H9 (cell line): ENCODE data around the gene SMCHD1. TPM values are rescaled to one million over a fixed set of nuclear protein-coding genes. Genes with fewer than 3 reads are reported as not detected.

Experiments
- DNase-seq: peaks from one replicate; pipeline ENCODE4 v3.0.0-alpha.2; 2017
- H2AFZ ChIP-seq: one replicate; pipeline ENCODE4 v1.6.1; 2013; ENCODE audit warnings: mild to moderate bottlenecking, low read length, control low read depth, moderate library complexity
- H2AK5ac ChIP-seq: 2 replicates; pipeline ENCODE4 v1.6.1; 2013; ENCODE audit warnings: low read length, control low read depth, mixed read lengths; ENCODE audit not compliant: insufficient read length
- H2BK120ac ChIP-seq: one replicate; pipeline ENCODE4 v1.6.1; 2013; ENCODE audit warnings: low read depth, mild to moderate bottlenecking, low read length, control low read depth, inconsistent platforms; ENCODE audit not compliant: poor library complexity, severe bottlenecking
- H2BK12ac ChIP-seq: 2 replicates; pipeline ENCODE4 v1.6.1; 2013; ENCODE audit warnings: low read length, control low read depth, mixed read lengths, low read depth; ENCODE audit not compliant: insufficient read length
- H2BK15ac ChIP-seq: 2 replicates; pipeline ENCODE4 v1.6.1; 2013; ENCODE audit warnings: low read depth, low read length, control low read depth
- H2BK20ac ChIP-seq: one replicate; pipeline ENCODE4 v1.6.1; 2013; ENCODE audit warnings: low read depth, mild to moderate bottlenecking, low read length, control low read depth, inconsistent platforms; ENCODE audit not compliant: poor library complexity, severe bottlenecking
- H2BK5ac ChIP-seq: 2 replicates; pipeline ENCODE4 v1.6.1; 2013; ENCODE audit warnings: low read length, control low read depth, mixed read lengths; ENCODE audit not compliant: insufficient read length
- H3K14ac ChIP-seq: 2 replicates; pipeline ENCODE4 v1.6.1; 2013; ENCODE audit warnings: low read length, control low read depth; ENCODE audit not compliant: insufficient read depth
- H3K18ac ChIP-seq: 2 replicates; pipeline ENCODE4 v1.6.1; 2013; ENCODE audit warnings: low read depth, mild to moderate bottlenecking, mixed read lengths, low read length, control low read depth; ENCODE audit not compliant: insufficient read length
- H3K23ac ChIP-seq: 2 replicates; pipeline ENCODE4 v1.6.1; 2013; ENCODE audit warnings: low read length, control low read depth, mixed read lengths, low read depth; ENCODE audit not compliant: insufficient read length
- H3K23me2 ChIP-seq: 2 replicates; pipeline ENCODE4 v1.6.1; 2013; ENCODE audit warnings: low read depth, mild to moderate bottlenecking, mixed read lengths, low read length, control low read depth; ENCODE audit not compliant: insufficient read length, poor library complexity, severe bottlenecking
- H3K27ac ChIP-seq: 2 replicates; pipeline ENCODE4 v1.5.1; 2013; ENCODE audit warnings: low read length, control low read depth, mixed read lengths, low read depth; ENCODE audit not compliant: insufficient read length
- H3K27me3 ChIP-seq: 2 replicates; pipeline ENCODE4 v1.6.1; 2013; ENCODE audit warnings: low read length, control low read depth, inconsistent platforms; ENCODE audit not compliant: insufficient read depth
- H3K4ac ChIP-seq: 2 replicates; pipeline ENCODE4 v1.6.1; 2013; ENCODE audit warnings: low read depth, mild to moderate bottlenecking, control low read depth, inconsistent platforms, low read length, moderate library complexity
- H3K4me1 ChIP-seq: 2 replicates; pipeline ENCODE4 v1.6.1; 2013; ENCODE audit warnings: low read length, control low read depth, inconsistent platforms; ENCODE audit not compliant: insufficient read depth
- H3K4me2 ChIP-seq: 2 replicates; pipeline ENCODE4 v1.6.1; 2013; ENCODE audit warnings: low read length, control low read depth, mixed read lengths; ENCODE audit not compliant: insufficient read length, insufficient read depth
- H3K56ac ChIP-seq: 2 replicates; pipeline ENCODE4 v1.6.1; 2013; ENCODE audit warnings: low read depth, mild to moderate bottlenecking, mixed read lengths, low read length, control low read depth; ENCODE audit not compliant: insufficient read length
- H3K79me1 ChIP-seq: 2 replicates; pipeline ENCODE4 v1.6.1; 2013; ENCODE audit warnings: low read depth, mild to moderate bottlenecking, moderate library complexity, low read length, control low read depth, inconsistent platforms; ENCODE audit not compliant: insufficient read depth, poor library complexity, severe bottlenecking
- H3K79me2 ChIP-seq: 2 replicates; pipeline ENCODE4 v1.6.1; 2013; ENCODE audit warnings: low read length, control low read depth, inconsistent platforms; ENCODE audit not compliant: insufficient read depth
- H3K9ac ChIP-seq: 2 replicates; pipeline ENCODE4 v1.6.1; 2013; ENCODE audit warnings: low read length, control low read depth, mixed read lengths; ENCODE audit not compliant: insufficient read length; ENCODE audit errors: extremely low read depth
- H3K9me3 ChIP-seq: one replicate; pipeline ENCODE4 v1.6.1; 2013; ENCODE audit warnings: low read depth, low read length, inconsistent platforms; ENCODE audit not compliant: control insufficient read depth
- H3T11ph ChIP-seq: one replicate; pipeline ENCODE4 v1.6.1; 2013; ENCODE audit warnings: mild to moderate bottlenecking, low read length, control low read depth, inconsistent platforms
- H4K20me1 ChIP-seq: one replicate; pipeline ENCODE4 v1.6.1; 2013; ENCODE audit not compliant: control insufficient read depth, insufficient read length, insufficient read depth
- H4K5ac ChIP-seq: 2 replicates; pipeline ENCODE4 v1.6.1; 2013; ENCODE audit warnings: low read depth, mild to moderate bottlenecking, mixed read lengths, low read length, control low read depth; ENCODE audit not compliant: insufficient read length
- H4K8ac ChIP-seq: replicated peaks from 2 replicates; pipeline ENCODE4 v1.6.1; 2013; ENCODE audit warnings: low read length, control low read depth, mixed read lengths, low read depth; ENCODE audit not compliant: insufficient read length
- H4K91ac ChIP-seq: 2 replicates; pipeline ENCODE4 v1.6.1; 2013; ENCODE audit warnings: low read depth, mild to moderate bottlenecking, moderate library complexity, mixed read lengths, low read length, control low read depth; ENCODE audit not compliant: insufficient read length
- H3K27ac Mint-ChIP-seq, 3 experiments: 2 replicates in 2 of 3; 3 replicates in 1 of 3; pipeline ENCODE4 v1.8.0; 2020 to 2021; ENCODE audit warnings: mixed read lengths in 3 of 3, mild to moderate bottlenecking in 1 of 3, moderate library complexity in 1 of 3
- H3K27me3 Mint-ChIP-seq: 2 replicates; pipeline ENCODE4 v1.8.0; 2021; ENCODE audit warnings: low read depth, mild to moderate bottlenecking, moderate library complexity, mixed read lengths
- H3K36me3 Mint-ChIP-seq, 3 experiments: 2 replicates in 2 of 3; 3 replicates in 1 of 3; pipeline ENCODE4 v1.8.0; 2020 to 2021; ENCODE audit warnings: low read depth in 3 of 3, mixed read lengths in 3 of 3; ENCODE audit not compliant: insufficient read depth in 1 of 3
- H3K4me1 Mint-ChIP-seq, 2 experiments: 2 replicates each; pipeline ENCODE4 v1.8.0; 2020; ENCODE audit warnings: mixed read lengths in 2 of 2
- H3K4me3 Mint-ChIP-seq, 2 experiments: 2 replicates in 1 of 2; 3 replicates in 1 of 2; pipeline ENCODE4 v1.8.0; 2020 to 2021; ENCODE audit warnings: mild to moderate bottlenecking in 2 of 2, mixed read lengths in 2 of 2, moderate library complexity in 1 of 2
- H3K9me3 Mint-ChIP-seq, 2 experiments: 2 replicates in 1 of 2; 3 replicates in 1 of 2; pipeline ENCODE4 v1.8.0; 2020; ENCODE audit warnings: mild to moderate bottlenecking in 2 of 2, mixed read lengths in 2 of 2, moderate library complexity in 1 of 2
- CTCF ChIP-seq: fragments of 200-600 bp; sonication (generic); conservative IDR thresholded peaks from 3 replicates; pipeline ENCODE4 v1.8.0; 2021; ENCODE audit warnings: antibody characterized with exemption, mild to moderate bottlenecking
- WGBS: extraction: QIAGEN DNeasy Blood & Tissue Kit; methylation state at CpG from one replicate; pipeline ENCODE4 v1.1.7; 2013; ENCODE audit warnings: missing lambda C conversion rate, low lambda C conversion rate, mixed read lengths; ENCODE audit not compliant: insufficient read length; ENCODE audit errors: extremely low coverage; 5-methylcytosine and 5-hydroxymethylcytosine counted together
- total RNA-seq: library from RNA; stranded (reverse); gene quantifications from 2 replicates; pipeline ENCODE4 v1.2.1, GENCODE V29; 2021

Gene SMCHD1
- total RNA-seq, 1 experiment from 2014 or later: 53.5 TPM

GRCh38 chr18:2824865-2825264, 169.3 kb downstream of the SMCHD1 start:
- H3K27me3 ChIP-seq: no peaks in the 10 kb centered on the region
- no peak overlapping the region for H3K27ac ChIP-seq
- H3K4me1 ChIP-seq: no peaks in the 10 kb centered on the region
- no peaks in the 10 kb centered on the region for H4K20me1 ChIP-seq
- no peak overlapping the region for H2BK20ac ChIP-seq
- no peak overlapping the region for H3K18ac ChIP-seq
- no peak overlapping the region for H3T11ph ChIP-seq
- Mint-ChIP-seq H3K4me3 (no peak overlapping the region), H3K4me1 (peaks cover 6 to 8% of the 10 kb centered on the region in 2 experiments), H3K9me3 (peaks cover 0 to 6% of the 10 kb centered on the region in 2 experiments; a peak in 2 of 5 replicates), H3K36me3 (no peaks in the 10 kb centered on the region; a peak in 1 of 7 replicates), H3K27ac (no peak overlapping the region), H3K27me3 (no peaks in the 10 kb centered on the region; the same call in 1 of the 2 replicates)
- no peaks in the 10 kb centered on the region for H3K79me2 ChIP-seq
- H3K4me2 ChIP-seq: no peak overlapping the region
- H2BK12ac ChIP-seq: no peak overlapping the region
- H3K9ac ChIP-seq: no peak overlapping the region
- H4K5ac ChIP-seq: no peak overlapping the region
- TF ChIP-seq CTCF: no peak
- H4K8ac ChIP-seq: no peak overlapping the region
- H4K91ac ChIP-seq: no peak overlapping the region
- H3K9me3 ChIP-seq: no peaks in the 10 kb centered on the region
- WGBS: no CpG with 5 or more reads among the region's 5 CpGs
- H2AFZ ChIP-seq: no peak overlapping the region
- no peaks in the 10 kb centered on the region for H3K79me1 ChIP-seq
- H2BK120ac ChIP-seq: no peak overlapping the region
- H2AK5ac ChIP-seq: no peak overlapping the region
- no peak overlapping the region for H3K4ac ChIP-seq
- H3K56ac ChIP-seq: no peak overlapping the region
- H3K14ac ChIP-seq: no peak overlapping the region
- no peak overlapping the region for H2BK5ac ChIP-seq
- no peak overlapping the region for H3K23ac ChIP-seq
- no peak overlapping the region for H2BK15ac ChIP-seq
- no peaks in the 10 kb centered on the region for H3K23me2 ChIP-seq
- DNase-seq: no peak
